NCI-H526 treated with DMSO at 0.1 percent for 48 hours (cell line): ENCODE data around the gene PLXNB2.
A peak's percentile ranks its signal among the peaks of the same experiment; 100 is the strongest.

ENCODE experiments used
- DNase-seq: peaks from one replicate; lab custom pipeline; 2025; lab: John Stamatoyannopoulos, UW

PLXNB2 gene

GRCh38 chr22:50312371-50312770, 4.9 kb upstream of the PLXNB2 start:
- DNase-seq = no peak

GRCh38 chr22:50311606-50312351, 4.3 kb upstream of the PLXNB2 start:
- DNase-seq = no peak

GRCh38 chr22:50310949-50311444, 3.6 kb upstream of the PLXNB2 start:
- DNase-seq = no peak

- DNase-seq = no peak
Observed at GRCh38 chr22:50310031-50310722, 2.7 kb upstream of the PLXNB2 start.

GRCh38 chr22:50309601-50309991, 2.1 kb upstream of the PLXNB2 start:
- DNase-seq = no peak

GRCh38 chr22:50308986-50309600, 1.6 kb upstream of the PLXNB2 start:
- no peak for DNase-seq

GRCh38 chr22:50308597-50308935, 1.1 kb upstream of the PLXNB2 start:
- no peak for DNase-seq

GRCh38 chr22:50307890-50308596, 597 bp upstream of the PLXNB2 start:
- DNase-seq = no peak

- DNase-seq = peak; percentile 55
Observed at GRCh38 chr22:50305923-50306566, 1.4 kb downstream of the PLXNB2 start.

GRCh38 chr22:50305393-50305922, 2.0 kb downstream of the PLXNB2 start:
- DNase-seq = no peak

GRCh38 chr22:50304528-50305392, 2.7 kb downstream of the PLXNB2 start:
- DNase-seq = no peak

- no peak for DNase-seq
Observed at GRCh38 chr22:50303848-50304527, 3.5 kb downstream of the PLXNB2 start.

GRCh38 chr22:50303515-50303847, 4.0 kb downstream of the PLXNB2 start:
- no peak for DNase-seq

GRCh38 chr22:50302564-50302963, 4.9 kb downstream of the PLXNB2 start:
- DNase-seq = no peak

GRCh38 chr22:50302041-50302541, 5.4 kb downstream of the PLXNB2 start:
- no peak for DNase-seq

GRCh38 chr22:50301581-50301991, 5.9 kb downstream of the PLXNB2 start:
- DNase-seq = no peak

- no peak for DNase-seq
Observed at GRCh38 chr22:50300620-50301257, 6.7 kb downstream of the PLXNB2 start.

- DNase-seq = no peak
Observed at GRCh38 chr22:50299785-50300619, 7.4 kb downstream of the PLXNB2 start.
